Activated effector memory CD4-positive, alpha-beta T cell treated with Interleukin-2 at 50 U/mL for 16 hours (primary cell): ENCODE measurements around the gene ZNF544.
"Not testable (repeated sequence)": the region's sequence is repeated elsewhere in the genome, so short reads cannot be mapped to it uniquely, and the experiment has no call there.

ENCODE experiments used
- DNase-seq: peaks from one replicate; pipeline ENCODE4 v3.0.0-alpha.2; 2020

The ZNF544 gene

DNA sequence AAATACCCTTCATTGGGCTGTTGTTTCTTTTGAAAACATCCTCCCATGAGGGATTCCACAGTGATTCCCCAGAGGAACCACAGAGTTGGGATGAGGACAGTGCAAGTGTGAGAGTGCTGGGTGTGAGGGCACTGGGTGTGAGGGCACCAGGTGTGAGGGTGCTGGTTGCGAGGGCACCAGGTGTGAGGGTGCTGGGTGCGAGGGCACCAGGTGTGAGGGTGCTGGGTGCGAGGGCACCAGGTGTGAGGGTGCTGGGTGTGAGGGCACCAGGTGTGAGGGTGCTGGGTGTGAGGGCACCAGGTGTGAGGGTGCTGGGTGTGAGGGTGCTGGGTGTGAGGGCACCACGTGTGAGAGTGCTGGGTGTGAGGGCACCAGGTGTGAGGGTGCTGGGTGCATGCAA lies 29.5 kb downstream of the ZNF544 start:
- DNase-seq = not testable (repeated sequence)

DNA sequence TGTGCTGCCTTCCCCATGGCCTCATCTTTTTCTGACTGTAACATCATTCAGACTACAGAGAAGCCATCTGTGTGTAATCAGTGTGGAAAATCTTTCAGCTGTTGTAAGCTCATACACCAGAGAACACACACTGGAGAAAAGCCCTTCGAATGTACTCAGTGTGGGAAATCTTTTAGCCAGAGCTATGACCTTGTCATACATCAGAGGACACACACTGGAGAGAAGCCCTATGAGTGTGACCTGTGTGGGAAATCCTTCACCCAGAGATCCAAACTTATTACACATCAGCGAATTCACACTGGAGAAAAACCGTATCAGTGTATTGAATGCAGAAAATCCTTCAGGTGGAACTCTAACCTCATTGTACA lies 32.9 kb downstream of the ZNF544 start:
- no peak for DNase-seq

DNA sequence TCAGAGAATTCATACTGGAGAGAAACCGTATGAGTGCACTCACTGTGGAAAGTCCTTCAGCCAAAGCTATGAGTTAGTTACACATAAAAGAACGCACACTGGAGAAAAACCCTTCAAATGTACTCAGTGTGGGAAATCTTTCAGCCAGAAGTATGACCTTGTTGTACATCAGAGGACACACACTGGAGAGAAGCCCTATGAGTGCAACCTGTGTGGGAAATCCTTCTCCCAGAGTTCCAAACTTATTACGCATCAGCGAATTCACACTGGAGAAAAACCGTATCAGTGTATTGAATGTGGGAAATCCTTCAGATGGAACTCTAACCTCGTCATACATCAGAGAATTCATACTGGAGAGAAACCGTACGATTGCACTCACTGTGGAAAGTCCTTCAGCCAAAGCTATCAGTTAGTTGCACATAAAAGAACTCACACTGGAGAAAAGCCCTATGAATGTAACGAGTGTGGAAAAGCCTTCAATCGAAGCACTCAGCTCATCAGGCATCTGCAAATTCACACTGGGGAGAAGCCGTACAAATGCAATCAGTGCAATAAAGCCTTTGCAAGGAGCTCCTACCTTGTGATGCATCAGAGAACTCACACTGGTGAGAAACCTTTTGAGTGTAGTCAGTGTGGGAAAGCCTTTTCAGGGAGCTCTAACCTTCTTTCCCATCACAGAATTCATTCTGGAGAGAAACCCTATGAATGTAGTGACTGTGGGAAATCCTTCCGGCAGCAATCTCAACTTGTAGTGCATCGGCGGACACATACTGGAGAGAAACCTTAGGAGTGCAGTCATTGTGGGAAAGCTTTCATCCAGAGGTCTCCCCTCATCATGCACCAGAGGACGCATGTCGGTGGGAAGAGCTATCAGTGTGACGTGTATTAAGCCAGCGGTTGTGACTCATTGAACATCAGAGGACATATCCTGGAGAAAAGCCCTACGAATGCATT lies 33.5 kb downstream of the ZNF544 start:
- no peak for DNase-seq

DNA sequence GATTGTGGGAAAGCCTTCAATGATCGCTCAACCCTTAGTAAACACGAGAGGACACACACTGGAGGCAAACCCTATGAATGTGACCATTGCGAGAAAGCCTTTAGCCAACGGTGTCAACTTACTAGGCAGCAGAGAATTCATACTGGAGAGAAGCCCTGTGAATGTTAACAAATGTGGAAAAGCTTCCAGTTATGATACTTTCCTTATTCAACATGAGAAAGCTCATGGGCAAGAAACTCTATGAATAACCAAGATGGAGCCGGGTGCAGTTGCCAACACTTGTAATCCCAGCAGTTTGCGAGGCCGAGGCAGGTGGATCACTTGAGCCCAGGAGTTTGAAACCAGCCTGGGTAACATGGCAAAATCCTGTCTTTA lies 34.2 kb downstream of the ZNF544 start:
- no peak for DNase-seq

DNA sequence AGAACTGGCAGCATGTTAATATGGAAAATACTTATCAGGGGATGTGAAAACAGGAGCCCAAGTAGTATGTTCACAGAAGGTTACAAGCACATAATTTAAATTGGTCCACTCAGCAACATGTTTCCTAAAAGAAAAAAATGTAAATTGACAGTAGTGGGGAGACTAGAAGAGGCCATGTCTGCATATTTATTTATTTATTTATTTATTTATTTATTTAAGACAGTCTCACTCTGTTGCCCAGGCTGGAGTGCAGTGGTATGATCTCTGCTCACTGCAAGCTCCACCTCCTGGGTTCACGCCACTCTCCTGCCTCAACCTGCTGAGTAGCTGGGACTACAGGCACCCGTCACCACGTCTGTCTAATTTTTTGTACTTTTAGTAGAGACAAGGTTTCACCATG lies 36.4 kb downstream of the ZNF544 start:
- no peak for DNase-seq

DNA sequence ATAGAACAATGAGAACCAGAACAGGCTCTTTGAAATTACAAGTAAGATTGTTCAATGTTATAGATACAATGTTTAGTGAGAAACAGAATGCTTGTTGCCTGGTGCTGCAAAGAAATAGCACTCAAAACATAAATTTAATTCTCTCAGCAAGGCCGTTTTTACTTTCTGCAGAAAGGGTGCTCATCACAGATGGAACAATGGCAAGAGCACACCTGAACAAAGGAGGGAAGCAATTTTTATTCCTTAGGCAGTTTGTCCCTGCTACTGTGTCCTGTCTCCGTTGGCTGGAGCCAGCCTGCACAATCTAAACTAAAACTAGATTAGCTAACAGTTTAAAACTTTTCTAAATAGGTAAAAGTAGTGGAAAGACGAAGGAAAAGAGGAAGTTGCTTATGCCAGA lies 39.6 kb downstream of the ZNF544 start:
- no peak for DNase-seq

DNA sequence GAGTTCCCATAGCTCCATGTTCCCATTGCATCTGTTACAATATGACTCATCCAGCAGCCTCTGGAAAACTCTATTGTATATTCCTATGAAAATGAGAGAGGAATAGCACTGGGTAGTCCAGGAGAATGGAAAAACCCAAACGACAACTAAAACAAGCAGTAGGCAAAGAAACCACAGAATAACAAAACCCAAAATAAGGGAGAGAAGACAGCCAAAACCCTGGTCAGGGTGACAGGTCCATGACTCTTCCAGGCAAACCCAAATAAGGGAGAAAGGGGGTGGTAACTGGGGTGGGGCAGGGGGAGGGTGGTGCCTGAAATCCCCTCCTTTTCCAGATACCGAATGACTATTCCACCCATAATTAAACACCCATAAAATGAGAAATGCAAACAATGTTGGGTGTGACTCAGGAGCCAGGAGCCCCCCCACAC lies 46.1 kb downstream of the ZNF544 start:
- DNase-seq = no peak

DNA sequence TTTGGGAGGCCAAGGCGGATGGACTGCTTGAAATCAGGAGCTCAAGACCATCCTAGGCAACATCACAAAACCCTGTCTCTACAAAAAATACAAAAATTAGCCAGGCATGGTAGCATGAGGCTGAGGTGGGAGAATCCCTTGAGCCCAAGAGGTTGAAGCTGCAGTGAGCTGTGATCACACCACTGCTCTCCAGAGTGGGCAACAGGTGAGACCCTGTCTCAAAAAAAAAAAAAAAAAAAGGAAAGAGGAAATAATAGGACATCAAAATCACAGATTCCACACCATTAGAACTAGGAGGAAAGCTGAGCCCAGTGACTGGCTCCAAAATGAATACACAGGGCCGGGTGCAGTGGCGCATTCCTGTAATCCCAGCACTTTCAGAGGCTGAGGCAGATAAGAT lies 46.9 kb downstream of the ZNF544 start:
- DNase-seq = no peak

DNA sequence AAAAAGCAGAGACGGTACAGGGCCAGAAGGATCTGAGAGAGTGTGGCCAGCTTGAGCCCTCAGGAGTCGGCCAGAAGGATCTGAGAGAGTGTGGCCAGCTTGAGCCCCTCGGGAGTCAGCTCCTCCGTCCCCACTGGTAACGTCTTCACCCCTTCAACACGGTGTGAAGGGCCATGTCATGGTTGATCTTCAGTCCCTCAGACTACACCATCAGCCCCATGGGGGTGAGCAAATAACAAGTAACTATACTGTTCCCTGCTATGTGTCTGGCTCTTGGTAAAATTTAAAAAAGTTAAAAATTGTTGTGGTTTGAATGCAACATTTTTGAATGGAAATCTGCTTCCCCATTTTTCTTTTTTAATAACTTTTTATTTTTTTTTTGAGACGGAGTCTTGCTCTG lies 48.5 kb downstream of the ZNF544 start:
- no peak for DNase-seq

DNA sequence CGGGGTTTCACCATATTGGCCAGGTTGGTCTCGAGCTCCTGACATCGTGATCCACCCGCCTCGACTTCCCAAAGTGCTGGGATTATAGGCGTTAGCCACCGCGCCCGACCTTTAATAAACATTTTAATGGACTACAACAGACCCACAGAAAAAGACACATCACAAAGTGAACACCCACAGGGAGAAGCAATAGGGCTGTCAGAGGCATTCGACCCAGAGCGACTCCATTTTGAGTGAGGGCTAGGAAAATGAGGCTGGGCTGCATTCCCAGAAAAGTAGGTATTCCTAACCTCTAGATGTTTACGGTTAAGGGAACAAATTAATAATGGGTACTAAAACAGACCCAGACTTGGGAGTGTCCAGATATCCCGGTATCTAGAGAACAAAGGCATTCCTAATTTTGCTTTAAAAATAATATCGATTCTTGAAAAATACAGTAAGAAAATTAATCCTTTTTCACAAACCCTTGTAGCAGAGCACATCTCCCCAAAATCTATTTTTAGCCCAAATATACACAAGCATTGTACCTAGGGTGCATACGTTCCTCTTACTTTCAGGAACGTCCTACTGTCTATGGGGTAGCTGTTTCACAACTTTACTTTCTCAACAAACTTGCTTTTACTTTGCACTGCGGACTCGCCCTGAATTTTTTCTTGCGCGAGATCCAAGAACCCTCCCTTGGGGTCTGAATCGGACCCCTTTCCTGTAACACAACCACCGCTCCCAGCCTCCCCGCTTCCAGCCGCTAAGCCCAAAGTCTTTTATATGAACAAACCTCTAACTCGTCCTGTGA lies 49.2 kb downstream of the ZNF544 start:
- DNase-seq = no peak

DNA sequence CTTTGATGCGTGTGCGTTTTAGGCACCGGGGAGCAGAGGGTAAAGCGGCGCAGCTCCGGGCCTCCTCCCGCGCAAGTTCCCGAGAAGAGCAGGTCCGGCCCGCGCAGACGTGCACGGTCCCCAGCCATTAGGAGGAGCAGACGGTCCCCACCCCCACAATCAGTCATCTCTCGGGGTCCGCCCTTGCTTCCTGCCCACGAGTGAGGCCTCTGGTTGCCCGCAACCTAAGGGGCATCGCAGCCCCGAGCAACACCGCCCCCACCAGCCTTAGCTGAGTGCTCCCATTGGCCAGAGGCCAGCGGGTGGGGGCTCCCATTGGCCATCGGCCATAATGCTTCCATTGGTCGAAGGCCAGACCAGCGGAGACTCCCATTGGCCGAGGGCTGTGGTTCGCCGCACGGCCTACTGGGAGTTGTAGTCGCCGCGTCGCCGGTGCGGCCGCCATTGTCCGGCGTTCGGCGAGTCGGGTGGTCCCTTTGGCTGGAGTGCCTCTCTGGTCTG lies 49.9 kb downstream of the ZNF544 start, which contains the start of gene ZNF8:
TSS of gene ZNF8 (plus strand) at position 415 of the 501 bp plus-strand sequence. CDS start 127 bp downstream, outside the sequence.
- peak; percentile 97 for DNase-seq

DNA sequence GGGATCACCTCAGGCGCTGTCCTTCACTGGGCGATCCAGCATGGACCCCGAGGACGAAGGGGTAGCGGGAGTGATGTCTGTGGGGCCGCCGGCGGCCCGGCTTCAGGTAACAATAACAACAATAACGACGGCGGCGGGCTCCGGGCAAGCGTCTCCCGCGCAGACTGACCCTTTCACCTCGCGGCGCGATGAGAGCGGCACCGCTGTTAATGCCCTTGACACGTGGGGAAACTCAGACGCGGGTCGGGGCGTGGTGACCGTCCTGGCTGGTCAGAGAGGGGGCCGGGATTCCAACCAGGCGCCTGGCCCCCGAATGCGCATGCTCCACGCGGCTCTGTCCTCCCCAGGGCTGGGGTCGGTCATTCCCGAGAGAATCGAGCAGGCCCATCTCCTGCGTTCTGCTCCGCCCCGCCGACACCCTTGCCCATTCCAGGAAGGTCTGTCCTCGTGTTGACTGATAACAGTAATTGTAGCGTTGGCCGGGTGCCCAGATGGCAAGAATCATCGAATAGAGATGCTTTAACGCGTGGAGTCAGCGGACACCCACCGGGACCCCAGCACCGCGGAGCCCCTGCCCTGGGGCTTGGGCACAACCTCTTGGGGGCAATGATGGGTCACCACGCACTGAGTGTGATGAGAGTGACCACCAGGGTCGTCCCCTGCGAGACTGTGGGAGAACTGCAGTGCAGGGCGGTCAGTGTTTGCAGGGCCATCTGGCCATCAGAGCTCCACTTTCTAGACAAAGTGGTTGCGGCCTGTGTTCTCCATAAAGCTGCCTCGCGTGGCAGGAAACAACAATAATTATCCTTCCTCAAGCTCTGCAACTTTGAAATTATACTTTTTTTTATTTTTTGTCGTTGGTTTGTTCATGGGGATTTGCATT lies 50.6 kb downstream of the ZNF544 start:
- DNase-seq = peak; percentile 18

DNA sequence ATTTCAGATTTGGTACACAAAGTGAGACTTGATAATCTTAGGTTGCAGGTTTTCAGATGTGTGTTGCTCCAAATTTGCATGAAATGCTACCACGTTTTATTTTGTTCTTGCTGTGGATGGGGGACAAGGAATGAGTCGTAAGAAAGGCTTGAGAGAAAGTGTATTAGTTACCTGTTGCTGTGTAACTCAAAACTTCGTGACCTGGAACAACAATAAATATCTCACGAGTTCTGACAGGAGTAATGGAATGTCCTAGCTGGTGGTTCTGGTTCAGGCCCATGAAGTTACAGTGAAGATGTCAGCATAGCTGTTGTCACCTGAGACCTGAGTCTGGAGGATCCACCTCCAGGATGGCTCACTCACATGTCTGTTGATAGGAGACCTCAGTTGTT lies 51.2 kb downstream of the ZNF544 start:
- no peak for DNase-seq

DNA sequence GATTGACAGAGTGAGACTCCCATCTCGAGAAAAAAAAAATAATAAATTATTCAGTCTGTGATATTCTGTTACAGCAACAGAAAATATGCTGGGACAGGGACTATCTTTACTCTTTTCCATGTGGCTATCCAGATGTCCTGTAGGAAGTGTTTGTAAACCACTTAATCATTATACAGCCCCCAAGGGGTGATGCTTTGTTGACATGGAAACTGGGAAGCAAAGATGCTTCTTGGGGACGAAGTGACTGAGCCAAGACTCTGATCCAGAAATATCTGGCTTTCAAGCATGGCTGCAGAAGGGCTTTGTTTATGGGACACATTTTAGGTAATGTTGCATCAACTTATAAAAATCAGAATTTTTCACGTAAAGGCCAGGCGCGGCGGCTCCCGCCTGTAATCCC lies 55.5 kb downstream of the ZNF544 start:
- DNase-seq = no peak

DNA sequence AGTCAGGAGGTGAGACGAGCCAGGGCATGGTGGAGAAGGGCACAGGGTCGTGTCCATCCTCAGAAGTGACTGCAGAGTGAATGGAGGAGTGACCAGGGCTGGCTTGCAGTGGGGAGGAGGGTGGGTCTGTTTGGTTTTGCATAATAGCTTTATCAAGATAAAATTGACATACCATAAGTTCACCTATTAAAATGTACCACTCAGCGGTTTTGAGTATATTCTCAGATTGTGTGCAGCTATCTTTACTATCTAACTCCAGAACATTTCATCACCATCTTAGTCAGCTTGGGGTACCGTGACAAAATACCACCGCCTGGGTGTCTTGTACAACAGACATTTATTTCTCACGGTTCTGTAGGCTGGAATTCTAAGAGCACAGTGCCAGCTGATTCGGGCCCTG lies 63.2 kb downstream of the ZNF544 start:
- no peak for DNase-seq

DNA sequence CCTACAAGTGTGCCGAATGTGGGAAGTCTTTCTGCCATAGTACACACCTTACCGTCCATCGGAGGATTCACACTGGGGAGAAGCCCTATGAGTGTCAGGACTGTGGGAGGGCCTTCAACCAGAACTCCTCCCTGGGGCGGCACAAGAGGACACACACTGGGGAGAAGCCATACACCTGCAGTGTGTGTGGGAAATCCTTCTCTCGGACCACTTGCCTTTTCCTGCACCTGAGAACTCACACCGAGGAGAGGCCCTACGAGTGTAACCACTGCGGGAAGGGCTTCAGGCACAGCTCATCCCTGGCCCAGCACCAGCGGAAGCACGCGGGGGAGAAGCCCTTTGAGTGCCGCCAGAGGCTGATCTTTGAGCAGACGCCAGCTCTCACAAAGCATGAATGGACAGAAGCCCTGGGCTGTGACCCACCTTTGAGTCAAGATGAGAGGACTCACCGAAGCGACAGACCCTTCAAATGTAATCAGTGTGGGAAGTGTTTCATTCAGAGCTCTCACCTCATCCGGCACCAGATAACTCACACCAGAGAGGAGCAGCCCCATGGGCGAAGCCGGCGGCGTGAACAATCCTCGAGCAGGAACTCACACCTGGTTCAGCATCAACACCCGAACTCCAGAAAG lies 66.1 kb downstream of the ZNF544 start:
- DNase-seq = no peak

DNA sequence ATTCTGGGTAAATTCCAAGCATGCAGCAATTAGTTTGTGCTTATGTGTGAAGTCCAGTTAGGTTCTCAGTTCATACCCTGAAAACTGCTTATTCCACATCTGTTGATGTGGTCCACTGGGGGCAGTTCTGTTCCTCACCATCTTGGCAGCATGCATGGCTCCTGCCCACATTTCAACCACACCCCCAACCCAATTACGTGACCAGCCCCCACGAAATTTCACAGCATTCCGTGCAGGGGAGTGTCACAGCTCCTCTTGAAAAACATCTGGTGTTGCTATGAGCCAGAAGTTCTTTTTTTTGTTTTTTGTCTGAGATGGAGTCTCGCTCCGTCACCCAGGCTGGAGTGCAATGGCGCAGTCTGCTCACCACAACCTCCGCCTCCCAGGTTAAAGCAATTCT lies 67.4 kb downstream of the ZNF544 start:
- DNase-seq = no peak

DNA sequence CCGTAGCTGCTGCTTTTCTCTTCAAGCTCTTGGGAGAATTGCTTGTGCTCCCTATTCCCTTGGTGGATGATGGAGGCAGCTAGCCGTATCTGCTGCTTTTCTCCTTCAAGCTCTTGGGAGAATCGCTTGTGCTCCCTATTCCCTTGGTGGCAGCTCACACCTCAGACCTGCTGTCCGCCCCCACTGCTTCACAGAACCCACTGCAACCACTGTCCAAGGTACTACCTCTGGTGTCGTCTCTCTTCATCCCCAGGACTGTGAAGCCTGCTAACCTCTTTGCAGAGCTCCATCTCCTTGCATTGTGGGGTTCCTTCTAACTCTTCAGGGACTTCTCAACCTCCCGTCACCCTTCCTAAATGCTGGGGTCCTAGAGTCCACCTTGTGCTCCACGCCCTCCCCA lies 71.9 kb downstream of the ZNF544 start:
- DNase-seq = no peak

DNA sequence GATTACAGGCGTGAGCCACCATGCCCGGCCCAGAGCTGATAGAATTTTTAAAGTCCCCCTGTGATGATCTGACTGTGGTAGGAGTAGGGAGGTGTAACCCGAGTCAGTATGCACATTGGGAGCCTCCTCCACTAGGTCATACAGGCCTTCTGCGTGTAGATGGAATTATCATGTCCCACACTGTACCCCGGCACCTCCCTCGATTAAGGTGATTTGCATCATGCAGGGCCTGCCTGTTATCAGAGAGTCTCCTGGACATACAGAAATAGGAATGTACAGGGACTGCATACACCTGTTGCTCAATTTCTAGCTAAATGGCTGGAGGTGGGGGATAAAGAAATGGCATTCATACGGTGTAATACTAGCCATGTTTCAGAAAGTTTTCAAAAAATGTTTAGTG lies 75.5 kb downstream of the ZNF544 start:
- DNase-seq = no peak

DNA sequence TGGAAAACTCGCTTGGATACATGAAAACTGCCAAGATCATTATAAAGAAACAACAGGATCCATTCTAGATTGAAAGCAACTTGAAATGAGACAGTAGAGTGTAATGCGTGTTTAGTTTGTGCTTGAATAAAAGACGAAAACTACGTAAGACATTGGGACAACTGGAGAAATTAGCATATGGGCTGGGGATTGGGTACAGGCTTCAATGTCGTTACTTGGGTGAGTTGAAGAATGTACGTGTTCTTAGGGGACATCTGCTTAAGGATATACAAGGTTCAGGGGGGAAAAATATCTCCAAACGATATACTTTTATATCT lies 76.0 kb downstream of the ZNF544 start:
- no peak for DNase-seq

DNA sequence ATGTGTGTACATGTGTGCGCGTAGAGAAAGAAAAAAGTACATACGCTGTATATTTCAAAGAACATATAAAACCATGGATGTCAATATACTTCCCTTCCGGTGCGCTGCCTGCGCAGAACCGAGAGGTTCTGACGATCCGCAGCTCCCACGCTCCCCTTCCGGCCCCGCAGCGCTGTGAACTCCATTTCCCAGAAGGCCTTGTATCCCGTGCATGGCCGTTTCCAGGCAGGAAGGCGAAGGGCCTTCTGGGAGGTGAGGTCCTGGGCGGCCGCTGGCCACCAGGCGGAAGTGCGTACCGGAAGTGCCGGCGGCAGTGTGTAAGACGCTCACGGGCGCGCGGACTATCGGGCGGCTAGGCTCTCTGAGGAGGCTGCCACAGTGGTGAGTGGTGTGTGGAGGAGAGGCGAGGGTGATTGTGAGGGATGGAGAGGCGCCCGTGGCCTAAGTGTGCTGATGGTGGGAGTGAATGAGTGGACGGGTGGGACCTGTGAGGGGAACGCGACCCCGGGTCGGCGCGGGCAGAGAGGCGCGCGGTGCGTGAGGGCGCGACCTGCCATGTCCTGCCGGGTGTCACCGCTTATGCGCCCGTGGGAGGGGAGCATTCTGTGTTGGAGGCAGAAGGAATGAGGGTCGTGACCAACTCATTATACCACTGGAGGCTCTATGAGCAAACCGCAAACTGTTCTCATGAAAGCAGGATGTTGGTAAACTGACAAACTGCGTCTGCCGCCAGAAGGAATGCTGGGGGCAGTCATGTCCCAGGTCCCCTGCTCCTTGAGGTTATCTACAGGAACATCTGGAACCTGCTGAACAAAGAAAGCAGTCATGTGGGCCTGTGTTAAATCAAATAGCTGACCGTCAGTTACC lies 76.6 kb downstream of the ZNF544 start, which contains the start of gene ERVK3-1:
TSS of gene ERVK3-1 (plus strand) at position 313 of the 867 bp plus-strand sequence. CDS start 6,792 bp downstream, outside the sequence.
- DNase-seq = peak; percentile 90
